ENCODE measurements around the gene SLC25A13. TPM values are rescaled to one million over a fixed set of nuclear protein-coding genes. Genes with fewer than 3 reads are reported as not detected.

Gene SLC25A13
- total RNA-seq, 1 donor: 19.2 TPM

DNA sequence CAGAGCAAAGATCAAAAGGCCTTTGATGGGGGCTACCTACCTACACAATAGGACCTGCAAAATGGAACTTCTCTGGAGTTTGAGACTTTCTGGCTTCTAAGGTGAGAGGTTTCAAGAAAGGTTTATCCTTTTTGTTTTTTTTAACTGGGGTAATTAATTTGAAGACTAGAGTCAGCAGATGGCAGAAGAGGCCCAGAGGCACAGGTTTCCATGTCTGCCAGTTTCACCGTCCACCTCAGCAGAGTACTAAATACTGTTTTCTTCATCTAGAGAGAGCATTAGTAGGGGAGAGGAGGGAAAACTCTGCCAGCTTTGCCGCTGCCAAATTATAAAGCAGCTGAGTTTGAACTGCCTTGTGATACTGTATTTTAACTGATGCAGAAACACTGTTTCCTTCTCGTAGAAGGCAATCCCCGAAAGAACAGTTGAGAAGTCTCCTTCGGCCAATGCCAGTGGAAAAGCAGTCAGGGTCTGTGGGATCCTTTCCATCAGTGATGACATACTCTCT lies 138.7 kb downstream of the SLC25A13 start:
- no peak for DNase-seq (ENCODE audit: insufficient read length, low spot score, missing footprints)
- H3K27me3 ChIP-seq (ENCODE audit: insufficient read depth, low read length): no peaks in the 10 kb centered on the region
- no peaks in the 10 kb centered on the region for H3K9me3 ChIP-seq (ENCODE audit: low read depth, low read length)
- TF ChIP-seq, protein P1, sequence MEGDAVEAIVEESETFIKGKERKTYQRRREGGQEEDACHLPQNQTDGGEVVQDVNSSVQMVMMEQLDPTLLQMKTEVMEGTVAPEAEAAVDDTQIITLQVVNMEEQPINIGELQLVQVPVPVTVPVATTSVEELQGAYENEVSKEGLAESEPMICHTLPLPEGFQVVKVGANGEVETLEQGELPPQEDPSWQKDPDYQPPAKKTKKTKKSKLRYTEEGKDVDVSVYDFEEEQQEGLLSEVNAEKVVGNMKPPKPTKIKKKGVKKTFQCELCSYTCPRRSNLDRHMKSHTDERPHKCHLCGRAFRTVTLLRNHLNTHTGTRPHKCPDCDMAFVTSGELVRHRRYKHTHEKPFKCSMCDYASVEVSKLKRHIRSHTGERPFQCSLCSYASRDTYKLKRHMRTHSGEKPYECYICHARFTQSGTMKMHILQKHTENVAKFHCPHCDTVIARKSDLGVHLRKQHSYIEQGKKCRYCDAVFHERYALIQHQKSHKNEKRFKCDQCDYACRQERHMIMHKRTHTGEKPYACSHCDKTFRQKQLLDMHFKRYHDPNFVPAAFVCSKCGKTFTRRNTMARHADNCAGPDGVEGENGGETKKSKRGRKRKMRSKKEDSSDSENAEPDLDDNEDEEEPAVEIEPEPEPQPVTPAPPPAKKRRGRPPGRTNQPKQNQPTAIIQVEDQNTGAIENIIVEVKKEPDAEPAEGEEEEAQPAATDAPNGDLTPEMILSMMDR (IDR thresholded peaks at IDR 0.05; ENCODE audit: extremely low read depth, low read depth, low read length): no peak
- peaks cover 3% of the 10 kb centered on the region for H3K4me1 ChIP-seq (ENCODE audit: insufficient read depth, low read length)
- peaks cover 2% of the 10 kb centered on the region for H3K36me3 ChIP-seq (ENCODE audit: insufficient read depth, low read length)
- no peaks in the 10 kb centered on the region for H4K20me1 ChIP-seq (ENCODE audit: insufficient read depth, low read length)
- H3K79me2 ChIP-seq (ENCODE audit: insufficient read depth, low read length): no peaks in the 10 kb centered on the region
- no peak overlapping the region for H3K4me3 ChIP-seq (ENCODE audit: insufficient read depth, low read length)
- no peak overlapping the region for H3K4me2 ChIP-seq (ENCODE audit: insufficient read depth, low read length)
- H3K27ac ChIP-seq (ENCODE audit: low read depth, low read length): no peak overlapping the region
- no peak overlapping the region for H2AFZ ChIP-seq (ENCODE audit: low read length)

DNA sequence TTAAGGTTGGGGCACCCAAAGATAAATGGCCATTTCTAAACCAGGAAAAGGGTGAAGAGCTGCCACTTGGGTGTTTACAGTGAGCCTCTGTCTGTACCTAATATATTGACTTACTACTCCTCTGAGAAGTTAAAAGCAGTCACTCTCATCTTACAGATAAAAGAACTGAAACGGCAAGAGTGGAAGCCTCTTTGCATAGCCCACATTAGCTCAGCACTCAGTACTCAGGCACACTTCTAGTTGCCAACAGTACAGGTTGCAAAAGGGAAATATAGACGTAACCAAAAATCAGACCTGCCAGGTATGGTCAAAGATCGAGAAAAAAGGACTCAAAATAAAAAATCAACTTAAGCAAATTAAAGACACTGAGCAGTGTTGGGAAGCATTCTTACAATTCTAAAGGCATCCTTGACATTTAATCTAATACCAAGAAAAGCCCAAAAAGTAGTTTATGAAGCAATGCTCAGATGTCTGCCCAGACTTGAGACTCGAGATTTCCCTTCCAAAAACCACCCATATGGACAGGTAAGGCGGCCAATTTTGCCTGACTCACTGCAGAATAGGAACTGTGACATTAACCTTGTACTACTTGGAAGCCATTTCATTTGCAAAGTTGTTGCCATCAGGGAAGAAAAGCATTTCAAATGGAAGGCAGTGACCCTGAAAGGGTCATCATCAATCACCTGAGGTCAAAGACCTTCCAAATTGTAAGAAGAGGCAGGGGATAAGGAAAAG lies 139.3 kb downstream of the SLC25A13 start:
- H2AFZ ChIP-seq (ENCODE audit: low read length): no peak overlapping the region
- H3K79me2 ChIP-seq (ENCODE audit: insufficient read depth, low read length): no peaks in the 10 kb centered on the region
- H4K20me1 ChIP-seq (ENCODE audit: insufficient read depth, low read length): no peaks in the 10 kb centered on the region
- H3K27me3 ChIP-seq (ENCODE audit: insufficient read depth, low read length): no peaks in the 10 kb centered on the region
- no peak overlapping the region for H3K4me3 ChIP-seq (ENCODE audit: insufficient read depth, low read length)
- H3K36me3 ChIP-seq (ENCODE audit: insufficient read depth, low read length): peaks cover 2% of the 10 kb centered on the region
- TF ChIP-seq, protein P1 (IDR thresholded peaks at IDR 0.05; ENCODE audit: extremely low read depth, low read depth, low read length): no peak
- no peak overlapping the region for H3K4me2 ChIP-seq (ENCODE audit: insufficient read depth, low read length)
- no peak for DNase-seq (ENCODE audit: insufficient read length, low spot score, missing footprints)
- no peak overlapping the region for H3K27ac ChIP-seq (ENCODE audit: low read depth, low read length)
- no peaks in the 10 kb centered on the region for H3K4me1 ChIP-seq (ENCODE audit: insufficient read depth, low read length)
- no peaks in the 10 kb centered on the region for H3K9me3 ChIP-seq (ENCODE audit: low read depth, low read length)

DNA sequence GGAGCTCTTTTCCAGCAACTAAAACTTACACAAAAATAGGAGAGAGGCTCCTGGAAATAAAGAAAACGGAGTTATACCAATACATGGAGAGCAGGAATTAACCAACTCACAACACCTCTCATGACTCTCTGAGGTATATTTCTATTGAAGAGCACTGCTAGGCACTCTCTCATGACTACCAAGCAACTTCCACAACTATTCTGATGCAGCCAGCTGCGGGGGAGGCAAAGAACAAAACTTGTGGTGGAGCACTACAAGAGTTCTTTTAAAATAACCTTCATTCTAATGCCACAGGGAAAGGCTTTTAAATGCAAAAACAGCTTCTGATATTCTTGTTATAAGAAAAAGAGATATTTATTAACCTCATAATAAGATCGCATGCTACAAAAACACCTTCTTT lies 140.7 kb downstream of the SLC25A13 start:
- Histone ChIP-seq H3K27ac (ENCODE audit: low read depth, low read length) (no peak overlapping the region), H3K27me3 (ENCODE audit: insufficient read depth, low read length) (no peaks in the 10 kb centered on the region), H3K4me2 (ENCODE audit: insufficient read depth, low read length) (no peak overlapping the region), H3K36me3 (ENCODE audit: insufficient read depth, low read length) (peaks cover 2% of the 10 kb centered on the region), H3K9me3 (ENCODE audit: low read depth, low read length) (no peaks in the 10 kb centered on the region), H3K4me1 (ENCODE audit: insufficient read depth, low read length) (no peaks in the 10 kb centered on the region), H4K20me1 (ENCODE audit: insufficient read depth, low read length) (no peaks in the 10 kb centered on the region), H2AFZ (ENCODE audit: low read length) (no peak overlapping the region), H3K79me2 (ENCODE audit: insufficient read depth, low read length) (no peaks in the 10 kb centered on the region), H3K4me3 (ENCODE audit: insufficient read depth, low read length) (no peak overlapping the region)
- TF ChIP-seq, protein P1 (IDR thresholded peaks at IDR 0.05; ENCODE audit: extremely low read depth, low read depth, low read length): no peak
- DNase-seq (ENCODE audit: insufficient read length, low spot score, missing footprints): no peak

DNA sequence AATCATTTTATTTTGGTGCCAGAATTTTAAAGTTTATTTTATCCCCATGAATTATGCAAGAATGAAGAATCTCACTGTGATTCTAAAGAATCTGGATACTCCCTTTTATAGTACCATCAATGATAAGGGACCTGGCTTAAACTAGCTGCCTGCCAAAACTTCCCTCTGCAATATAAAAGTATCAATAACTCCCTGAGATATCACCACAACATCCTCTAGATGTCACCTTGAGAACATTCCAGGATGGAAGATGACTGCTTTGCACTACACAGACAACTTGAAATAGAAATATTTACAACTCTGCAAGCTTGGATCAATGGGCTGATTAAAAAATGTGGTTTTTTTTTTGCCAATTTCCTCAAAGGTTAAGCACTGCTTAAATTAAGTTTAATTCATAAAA lies 142.1 kb downstream of the SLC25A13 start:
- no peak for DNase-seq (ENCODE audit: insufficient read length, low spot score, missing footprints)
- Histone ChIP-seq H3K79me2 (ENCODE audit: insufficient read depth, low read length) (no peaks in the 10 kb centered on the region), H2AFZ (ENCODE audit: low read length) (no peak overlapping the region), H3K27ac (ENCODE audit: low read depth, low read length) (no peak overlapping the region), H3K27me3 (ENCODE audit: insufficient read depth, low read length) (no peaks in the 10 kb centered on the region), H3K4me3 (ENCODE audit: insufficient read depth, low read length) (no peak overlapping the region), H3K4me2 (ENCODE audit: insufficient read depth, low read length) (no peak overlapping the region), H4K20me1 (ENCODE audit: insufficient read depth, low read length) (no peaks in the 10 kb centered on the region), H3K4me1 (ENCODE audit: insufficient read depth, low read length) (no peaks in the 10 kb centered on the region), H3K9me3 (ENCODE audit: low read depth, low read length) (no peaks in the 10 kb centered on the region), H3K36me3 (ENCODE audit: insufficient read depth, low read length) (peaks cover 2% of the 10 kb centered on the region)
- TF ChIP-seq, protein P1 (IDR thresholded peaks at IDR 0.05; ENCODE audit: extremely low read depth, low read depth, low read length): no peak

All from osteoblast (primary cell).